NB4 (cell line): ENCODE data around the gene MIOX.

Experiments
- POLR2A ChIP-seq: IDR thresholded peaks from 2 replicates; pipeline ENCODE4 v1.6.1; 2011; ENCODE audit warnings: mild to moderate bottlenecking; ENCODE audit not compliant: insufficient read length; ENCODE audit errors: extremely low read depth
- TF ChIP-seq, protein P1 (sequence below): IDR thresholded peaks from one replicate; pipeline ENCODE4 v1.5.1; 2012; ENCODE audit warnings: low read depth, low read length
- TF ChIP-seq, protein P2 (sequence below): IDR thresholded peaks from 2 replicates; pipeline ENCODE4 v1.6.1; 2011; ENCODE audit warnings: low read depth, low read length

DNA sequence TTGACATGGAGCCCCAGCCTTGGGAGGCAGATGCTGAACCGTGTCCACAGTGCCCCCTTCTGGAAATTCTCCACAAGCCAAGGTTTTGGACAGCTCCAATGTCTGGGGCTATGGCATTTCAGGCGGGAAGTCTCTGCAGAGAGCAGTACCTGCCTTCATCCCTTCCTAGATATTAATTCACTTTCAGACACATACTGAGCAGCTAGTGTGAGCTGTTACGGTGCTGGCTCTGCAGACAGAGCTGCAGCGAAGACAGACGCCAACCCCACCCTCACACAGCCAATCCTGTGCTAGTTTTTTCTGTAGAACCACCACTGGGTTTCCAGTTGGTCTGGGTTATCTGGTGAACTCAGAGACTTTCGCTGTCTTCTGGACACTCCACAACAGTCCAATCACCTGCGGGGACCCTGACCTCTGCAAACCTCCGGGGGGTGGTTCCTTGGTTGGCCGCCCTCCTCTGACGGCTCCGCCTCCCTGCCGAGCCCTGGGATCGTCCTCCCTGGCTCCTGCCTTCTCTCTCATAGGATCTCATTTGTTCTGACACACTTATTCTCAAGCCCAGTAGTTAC is 11.7 kb downstream of the MIOX start:
- TF ChIP-seq, protein P1, sequence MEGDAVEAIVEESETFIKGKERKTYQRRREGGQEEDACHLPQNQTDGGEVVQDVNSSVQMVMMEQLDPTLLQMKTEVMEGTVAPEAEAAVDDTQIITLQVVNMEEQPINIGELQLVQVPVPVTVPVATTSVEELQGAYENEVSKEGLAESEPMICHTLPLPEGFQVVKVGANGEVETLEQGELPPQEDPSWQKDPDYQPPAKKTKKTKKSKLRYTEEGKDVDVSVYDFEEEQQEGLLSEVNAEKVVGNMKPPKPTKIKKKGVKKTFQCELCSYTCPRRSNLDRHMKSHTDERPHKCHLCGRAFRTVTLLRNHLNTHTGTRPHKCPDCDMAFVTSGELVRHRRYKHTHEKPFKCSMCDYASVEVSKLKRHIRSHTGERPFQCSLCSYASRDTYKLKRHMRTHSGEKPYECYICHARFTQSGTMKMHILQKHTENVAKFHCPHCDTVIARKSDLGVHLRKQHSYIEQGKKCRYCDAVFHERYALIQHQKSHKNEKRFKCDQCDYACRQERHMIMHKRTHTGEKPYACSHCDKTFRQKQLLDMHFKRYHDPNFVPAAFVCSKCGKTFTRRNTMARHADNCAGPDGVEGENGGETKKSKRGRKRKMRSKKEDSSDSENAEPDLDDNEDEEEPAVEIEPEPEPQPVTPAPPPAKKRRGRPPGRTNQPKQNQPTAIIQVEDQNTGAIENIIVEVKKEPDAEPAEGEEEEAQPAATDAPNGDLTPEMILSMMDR, result peak; percentile 61
- no peak for TF ChIP-seq POLR2A
- TF ChIP-seq, protein P2, sequence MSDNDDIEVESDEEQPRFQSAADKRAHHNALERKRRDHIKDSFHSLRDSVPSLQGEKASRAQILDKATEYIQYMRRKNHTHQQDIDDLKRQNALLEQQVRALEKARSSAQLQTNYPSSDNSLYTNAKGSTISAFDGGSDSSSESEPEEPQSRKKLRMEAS, result no peak
